SK-N-SH (cell line): ENCODE measurements around the gene KIRREL1. TPM values are rescaled to one million over a fixed set of nuclear protein-coding genes. Genes with fewer than 3 reads are reported as not detected.

Experiments
- CTCF ChIA-PET: fragments of 300-600, 350-600 bp; formaldehyde crosslinking; extraction: SDS; loops from one replicate; lab custom pipeline; 2021; lab: Yijun Ruan, JAX
- POLR2A ChIA-PET: fragments of 350-600 bp; sonication (Branson Sonifier 250); formaldehyde crosslinking; extraction: SDS; loops from one replicate; lab custom pipeline; 2020; ENCODE audit warnings: antibody characterized with exemption, inconsistent platforms; lab: Yijun Ruan, JAX
- DNase-seq: peaks from one replicate; pipeline ENCODE4 v3.0.0; 2012
- H2AFZ ChIP-seq: fragments of 200-600 bp; sonication (generic); 2 replicates; pipeline ENCODE4 v1.8.1; 2016; ENCODE audit warnings: antibody characterized with exemption, mild to moderate bottlenecking, low read depth
- H3F3A ChIP-seq: fragments of 200-600 bp; sonication (generic); replicated peaks from 2 replicates; pipeline ENCODE3; 2016; ENCODE audit warnings: antibody characterized with exemption, mild to moderate bottlenecking; ENCODE audit not compliant: insufficient read depth
- H3K27ac ChIP-seq, 2 experiments: fragments of 200-500 bp in 1 of 2; fragments of 200-600 bp in 1 of 2; sonication (Bioruptor generic) in 1 of 2; sonication (generic), shearing (Covaris generic) in 1 of 2; 2 replicates each; pipeline versions ENCODE4 v1.5.1 to v1.6.1; 2014 to 2016; ENCODE audit warnings: low read depth in 2 of 2, inconsistent platforms in 1 of 2, low read length in 1 of 2, mild to moderate bottlenecking in 1 of 2, mixed read lengths in 1 of 2
- H3K27me3 ChIP-seq: fragments of 200-600 bp; sonication (generic), shearing (Covaris generic); 2 replicates; pipeline ENCODE4 v1.6.1; 2016; ENCODE audit warnings: mixed run types; ENCODE audit not compliant: insufficient read depth
- H3K36me3 ChIP-seq, 2 experiments: fragments of 200-500 bp in 1 of 2; fragments of 200-600 bp in 1 of 2; sonication (Bioruptor generic) in 1 of 2; sonication (generic) in 1 of 2; replicated peaks in 1 of 2; 2 replicates each; pipeline versions ENCODE3 to v1.5.1; 2014 to 2016; ENCODE audit warnings: low read length in 1 of 2, mild to moderate bottlenecking in 1 of 2; ENCODE audit not compliant: insufficient read depth in 2 of 2, control insufficient read depth in 1 of 2
- H3K4me1 ChIP-seq, 2 experiments: fragments of 200-500 bp in 1 of 2; fragments of 200-600 bp in 1 of 2; sonication (Bioruptor generic) in 1 of 2; sonication (generic), shearing (Covaris generic) in 1 of 2; 2 replicates each; pipeline versions ENCODE4 v1.5.1 to v1.6.1; 2014 to 2016; ENCODE audit warnings: low read depth in 1 of 2, low read length in 1 of 2, mixed run types in 1 of 2; ENCODE audit not compliant: insufficient read depth in 2 of 2, control insufficient read depth in 1 of 2
- H3K4me2 ChIP-seq: fragments of 200-600 bp; sonication (generic), shearing (Covaris generic); 2 replicates; pipeline ENCODE4 v1.6.1; 2017; ENCODE audit warnings: mixed run types
- H3K4me3 ChIP-seq, 2 experiments: fragments of 200-500 bp in 1 of 2; fragments of 200-600 bp in 1 of 2; sonication (Bioruptor generic) in 1 of 2; sonication (generic), shearing (Covaris generic) in 1 of 2; 2 replicates each; pipeline versions ENCODE4 v1.5.1 to v1.8.1; 2014 to 2016; ENCODE audit warnings: low read depth in 2 of 2, inconsistent platforms in 1 of 2, low read length in 1 of 2, mild to moderate bottlenecking in 1 of 2, mixed read lengths in 1 of 2, moderate library complexity in 1 of 2
- H3K79me2 ChIP-seq: fragments of 200-600 bp; sonication (generic); 2 replicates; pipeline ENCODE4 v1.8.1; 2017; ENCODE audit warnings: mild to moderate bottlenecking; ENCODE audit not compliant: insufficient read depth
- H3K9ac ChIP-seq: fragments of 200-600 bp; sonication (generic); 2 replicates; pipeline ENCODE4 v1.6.1; 2017; ENCODE audit warnings: mixed run types
- H3K9me2 ChIP-seq: fragments of 200-600 bp; sonication (generic); 2 replicates; pipeline ENCODE4 v1.6.1; 2017; ENCODE audit warnings: mixed run types
- H3K9me3 ChIP-seq: fragments of 200-600 bp; sonication (generic); 2 replicates; pipeline ENCODE4 v1.6.1; 2017; ENCODE audit warnings: mixed run types, mild to moderate bottlenecking, moderate library complexity
- H4K20me1 ChIP-seq: fragments of 200-600 bp; sonication (generic); 2 replicates; pipeline ENCODE4 v1.6.1; 2017; ENCODE audit warnings: mild to moderate bottlenecking, mixed run types; ENCODE audit not compliant: insufficient read depth
- ELF1 ChIP-seq: IDR thresholded peaks from 2 replicates; pipeline ENCODE4 v1.4.0; 2012
- EZH2phosphoT487 ChIP-seq: fragments of 200-600 bp; sonication (generic); IDR thresholded peaks from 2 replicates; pipeline ENCODE4 v1.6.1; 2017; ENCODE audit warnings: low read depth, mixed run types, mild to moderate bottlenecking, antibody characterized with exemption, moderate library complexity, borderline replicate concordance
- FOSL2 ChIP-seq: IDR thresholded peaks from 2 replicates; pipeline ENCODE4 v1.4.0; 2012; ENCODE audit warnings: low read depth, mild to moderate bottlenecking, moderate library complexity, borderline replicate concordance
- FOXJ3 ChIP-seq: sonication (generic); formaldehyde crosslinking; IDR thresholded peaks from 2 replicates; pipeline ENCODE4 v1.5.1; 2020; ENCODE audit warnings: mild to moderate bottlenecking, missing genetic modification reagents
- GABPA ChIP-seq: IDR thresholded peaks from 2 replicates; pipeline ENCODE4 v1.4.0; 2012; ENCODE audit warnings: low read depth, mild to moderate bottlenecking
- IRF3 ChIP-seq: fragments of 150-350 bp; IDR thresholded peaks from 2 replicates; pipeline ENCODE4 v1.6.1; 2016; ENCODE audit warnings: mild to moderate bottlenecking, low read depth, low read length
- MEF2A ChIP-seq: IDR thresholded peaks from 2 replicates; pipeline ENCODE4 v1.4.0; 2012; ENCODE audit warnings: low read depth, borderline replicate concordance
- NFIC ChIP-seq: IDR thresholded peaks from 2 replicates; pipeline ENCODE4 v1.4.0; 2012; ENCODE audit warnings: borderline replicate concordance
- POLR2AphosphoS5 ChIP-seq: IDR thresholded peaks from 2 replicates; pipeline ENCODE4 v1.6.1; 2012; ENCODE audit warnings: low read depth, low read length
- RAD21 ChIP-seq: IDR thresholded peaks from 2 replicates; pipeline ENCODE4 v1.6.1; 2012; ENCODE audit warnings: mild to moderate bottlenecking, low read length
- RCOR1 ChIP-seq: fragments of 150-350 bp; IDR thresholded peaks from 2 replicates; pipeline ENCODE4 v1.6.1; 2017; ENCODE audit warnings: antibody characterized with exemption, low read length
- RFX5 ChIP-seq: IDR thresholded peaks from 2 replicates; pipeline ENCODE4 v1.6.1; 2012; ENCODE audit warnings: mild to moderate bottlenecking, improper control_type of control experiment, low read length
- RXRA ChIP-seq: IDR thresholded peaks from 2 replicates; pipeline ENCODE4 v1.4.0; 2012; ENCODE audit warnings: low read depth, mild to moderate bottlenecking, borderline replicate concordance
- SMC3 ChIP-seq: IDR thresholded peaks from 2 replicates; pipeline ENCODE4 v1.6.1; 2012; ENCODE audit warnings: low read depth, low read length, improper control_type of control experiment
- TCF12 ChIP-seq: IDR thresholded peaks from 2 replicates; pipeline ENCODE4 v1.4.0; 2012
- YY1 ChIP-seq: IDR thresholded peaks from 2 replicates; pipeline ENCODE4 v1.4.0; 2012; ENCODE audit warnings: low read depth, mild to moderate bottlenecking
- WGBS: methylation state at CpG from one replicate; pipeline ENCODE4 v1.1.6; 2017; ENCODE audit warnings: low lambda C conversion rate; 5-methylcytosine and 5-hydroxymethylcytosine counted together
- polyA plus RNA-seq, 3 experiments: library from polyadenylated mRNA; depleted of rRNA; stranded (reverse); fragments of >200 nt; gene quantifications; 2 replicates each; pipeline ENCODE4 v1.2.3, GENCODE V29; 2012
- TF ChIP-seq, protein P1 (sequence below): fragments of 150-350 bp; IDR thresholded peaks from 2 replicates; pipeline ENCODE4 v1.6.1; 2017; ENCODE audit warnings: antibody characterized with exemption, low read length, low read depth, borderline replicate concordance
- TF ChIP-seq, protein P2 (sequence below): IDR thresholded peaks from 2 replicates; pipeline ENCODE4; 2012
- TF ChIP-seq, protein P3 (sequence below): IDR thresholded peaks from 2 replicates; pipeline ENCODE4 v1.4.0; 2012; ENCODE audit warnings: low read depth, borderline replicate concordance
- TF ChIP-seq, protein P4 (sequence below): IDR thresholded peaks from 2 replicates; pipeline ENCODE4 v1.6.1; 2012; ENCODE audit warnings: mild to moderate bottlenecking, low read depth, low read length, moderate library complexity

The KIRREL1 gene
- polyA plus RNA-seq, 1 of the 3 experiments (the other 2 are of a cell fraction): 47.8 TPM

DNA sequence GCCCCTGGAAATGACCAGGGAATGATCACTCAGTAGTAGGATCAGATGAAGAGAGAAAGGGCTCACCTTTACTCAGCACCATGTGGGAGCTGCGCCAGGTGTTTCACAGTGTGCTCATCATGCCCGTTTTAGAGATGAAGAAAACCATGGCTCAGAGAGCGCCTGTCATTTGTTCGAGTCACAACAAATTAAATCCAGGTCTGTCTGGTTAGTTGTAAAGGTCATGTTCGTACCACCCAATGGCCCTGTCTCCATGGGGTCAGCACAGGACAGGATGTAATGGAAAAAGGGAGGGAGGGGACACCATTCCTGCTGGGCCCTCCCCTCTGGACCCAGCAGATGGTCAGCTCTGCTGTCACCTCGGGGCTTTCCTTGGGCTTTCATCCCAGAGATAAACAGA lies 15.2 kb downstream of the KIRREL1 start:
- 32% methylated on average over 6 of the region's 6 CpGs for WGBS
- no peak for DNase-seq
- Histone ChIP-seq H2AFZ (no peak overlapping the region), H3K4me1 (peaks cover 49 to 79% of the 10 kb centered on the region in 2 experiments), H3K27me3 (no peaks in the 10 kb centered on the region), H3F3A (peaks cover 34% of the 10 kb centered on the region), H3K36me3 (peaks cover 0 to 3% of the 10 kb centered on the region in 2 experiments), H3K4me2 (peak overlapping the region; percentile 79), H3K4me3 (no peak overlapping the region), H3K79me2 (peaks cover 91% of the 10 kb centered on the region), H3K27ac (peak overlapping the region; percentile 97 to 100), H3K9me3 (no peaks in the 10 kb centered on the region), H3K9ac (peak overlapping the region; percentile 93; the same call in 1 of the 2 replicates), H4K20me1 (no peaks in the 10 kb centered on the region), H3K9me2 (no peaks in the 10 kb centered on the region)
- TF ChIP-seq, protein P1, sequence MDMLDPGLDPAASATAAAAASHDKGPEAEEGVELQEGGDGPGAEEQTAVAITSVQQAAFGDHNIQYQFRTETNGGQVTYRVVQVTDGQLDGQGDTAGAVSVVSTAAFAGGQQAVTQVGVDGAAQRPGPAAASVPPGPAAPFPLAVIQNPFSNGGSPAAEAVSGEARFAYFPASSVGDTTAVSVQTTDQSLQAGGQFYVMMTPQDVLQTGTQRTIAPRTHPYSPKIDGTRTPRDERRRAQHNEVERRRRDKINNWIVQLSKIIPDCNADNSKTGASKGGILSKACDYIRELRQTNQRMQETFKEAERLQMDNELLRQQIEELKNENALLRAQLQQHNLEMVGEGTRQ: no peak
- TF ChIP-seq, protein P2, sequence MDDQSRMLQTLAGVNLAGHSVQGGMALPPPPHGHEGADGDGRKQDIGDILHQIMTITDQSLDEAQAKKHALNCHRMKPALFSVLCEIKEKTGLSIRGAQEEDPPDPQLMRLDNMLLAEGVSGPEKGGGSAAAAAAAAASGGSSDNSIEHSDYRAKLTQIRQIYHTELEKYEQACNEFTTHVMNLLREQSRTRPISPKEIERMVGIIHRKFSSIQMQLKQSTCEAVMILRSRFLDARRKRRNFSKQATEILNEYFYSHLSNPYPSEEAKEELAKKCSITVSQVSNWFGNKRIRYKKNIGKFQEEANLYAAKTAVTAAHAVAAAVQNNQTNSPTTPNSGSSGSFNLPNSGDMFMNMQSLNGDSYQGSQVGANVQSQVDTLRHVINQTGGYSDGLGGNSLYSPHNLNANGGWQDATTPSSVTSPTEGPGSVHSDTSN: peak; percentile 67
- TF ChIP-seq NFIC (peak; percentile 15; the same call in 1 of the 2 replicates), FOSL2 (peak; percentile 9; the same call in 1 of the 2 replicates), RAD21 (no peak), GABPA (no peak), RXRA (peak; percentile 26; the same call in 1 of the 2 replicates), RCOR1 (no peak), TCF12 (peak; percentile 73)
- ChIA-PET POLR2A (no interaction called here), CTCF (interaction anchor here (1.0 kb wide), 1 partner anchor 41 kb away, joined by 3 read pairs; no protein-coding TSS in a partner anchor)

DNA sequence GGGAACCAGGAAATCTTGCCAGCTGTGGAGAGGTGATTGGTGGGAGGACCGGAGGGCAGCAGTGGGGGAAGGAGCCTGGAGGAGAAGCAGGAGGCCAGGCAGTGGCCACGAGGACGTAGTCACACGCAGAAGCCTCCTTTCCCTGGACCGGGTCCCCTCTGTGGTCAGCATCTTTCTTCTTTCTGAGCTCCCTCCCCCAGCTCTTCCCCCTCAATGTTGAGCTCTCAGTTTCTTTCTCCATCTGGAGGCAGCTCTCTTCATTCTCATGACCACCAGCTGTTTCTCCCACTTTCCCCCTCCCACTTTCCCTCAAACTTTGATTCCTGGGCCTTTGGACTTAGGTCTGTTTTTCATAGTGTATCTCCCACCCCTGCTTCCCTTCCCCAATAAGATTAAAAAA lies 18.3 kb downstream of the KIRREL1 start:
- H2AFZ ChIP-seq: no peak overlapping the region
- TF ChIP-seq SMC3: no peak
- TF ChIP-seq, protein P3, sequence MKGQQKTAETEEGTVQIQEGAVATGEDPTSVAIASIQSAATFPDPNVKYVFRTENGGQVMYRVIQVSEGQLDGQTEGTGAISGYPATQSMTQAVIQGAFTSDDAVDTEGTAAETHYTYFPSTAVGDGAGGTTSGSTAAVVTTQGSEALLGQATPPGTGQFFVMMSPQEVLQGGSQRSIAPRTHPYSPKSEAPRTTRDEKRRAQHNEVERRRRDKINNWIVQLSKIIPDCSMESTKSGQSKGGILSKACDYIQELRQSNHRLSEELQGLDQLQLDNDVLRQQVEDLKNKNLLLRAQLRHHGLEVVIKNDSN: no peak
- TF ChIP-seq MEF2A: no peak
- no peak for TF ChIP-seq EZH2phosphoT487
- TF ChIP-seq IRF3: no peak
- TF ChIP-seq, protein P4, sequence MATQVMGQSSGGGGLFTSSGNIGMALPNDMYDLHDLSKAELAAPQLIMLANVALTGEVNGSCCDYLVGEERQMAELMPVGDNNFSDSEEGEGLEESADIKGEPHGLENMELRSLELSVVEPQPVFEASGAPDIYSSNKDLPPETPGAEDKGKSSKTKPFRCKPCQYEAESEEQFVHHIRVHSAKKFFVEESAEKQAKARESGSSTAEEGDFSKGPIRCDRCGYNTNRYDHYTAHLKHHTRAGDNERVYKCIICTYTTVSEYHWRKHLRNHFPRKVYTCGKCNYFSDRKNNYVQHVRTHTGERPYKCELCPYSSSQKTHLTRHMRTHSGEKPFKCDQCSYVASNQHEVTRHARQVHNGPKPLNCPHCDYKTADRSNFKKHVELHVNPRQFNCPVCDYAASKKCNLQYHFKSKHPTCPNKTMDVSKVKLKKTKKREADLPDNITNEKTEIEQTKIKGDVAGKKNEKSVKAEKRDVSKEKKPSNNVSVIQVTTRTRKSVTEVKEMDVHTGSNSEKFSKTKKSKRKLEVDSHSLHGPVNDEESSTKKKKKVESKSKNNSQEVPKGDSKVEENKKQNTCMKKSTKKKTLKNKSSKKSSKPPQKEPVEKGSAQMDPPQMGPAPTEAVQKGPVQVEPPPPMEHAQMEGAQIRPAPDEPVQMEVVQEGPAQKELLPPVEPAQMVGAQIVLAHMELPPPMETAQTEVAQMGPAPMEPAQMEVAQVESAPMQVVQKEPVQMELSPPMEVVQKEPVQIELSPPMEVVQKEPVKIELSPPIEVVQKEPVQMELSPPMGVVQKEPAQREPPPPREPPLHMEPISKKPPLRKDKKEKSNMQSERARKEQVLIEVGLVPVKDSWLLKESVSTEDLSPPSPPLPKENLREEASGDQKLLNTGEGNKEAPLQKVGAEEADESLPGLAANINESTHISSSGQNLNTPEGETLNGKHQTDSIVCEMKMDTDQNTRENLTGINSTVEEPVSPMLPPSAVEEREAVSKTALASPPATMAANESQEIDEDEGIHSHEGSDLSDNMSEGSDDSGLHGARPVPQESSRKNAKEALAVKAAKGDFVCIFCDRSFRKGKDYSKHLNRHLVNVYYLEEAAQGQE: no peak
- TF ChIP-seq FOSL2: no peak
- no peak for TF ChIP-seq FOXJ3 (CRISPR knock-in tag)
- TF ChIP-seq RXRA: no peak
- no peak for TF ChIP-seq ELF1
- no peak for TF ChIP-seq YY1
- no peak for TF ChIP-seq NFIC
- no peak for TF ChIP-seq POLR2AphosphoS5
- no peak for TF ChIP-seq RFX5
- no peak for TF ChIP-seq TCF12
- H3K4me3 ChIP-seq: no peak overlapping the region
- H3K36me3 ChIP-seq: peaks cover 0 to 4% of the 10 kb centered on the region in 2 experiments
- 15% methylated on average over 5 of the region's 5 CpGs for WGBS
- H4K20me1 ChIP-seq: no peaks in the 10 kb centered on the region
- peaks cover 32% of the 10 kb centered on the region for H3F3A ChIP-seq
- no peaks in the 10 kb centered on the region for H3K9me2 ChIP-seq
- peak overlapping the region; percentile 93 for H3K9ac ChIP-seq
- H3K79me2 ChIP-seq: peaks cover 91% of the 10 kb centered on the region
- peaks cover 56 to 77% of the 10 kb centered on the region in 2 experiments for H3K4me1 ChIP-seq
- no peak for DNase-seq
- no peaks in the 10 kb centered on the region for H3K9me3 ChIP-seq
- CTCF ChIA-PET: interaction anchor here (0.8 kb wide), 1 partner anchor 19 kb away, joined by 3 read pairs; no protein-coding TSS in a partner anchor
- POLR2A ChIA-PET: no interaction called here
- peak overlapping the region; percentile 97 to 100 for H3K27ac ChIP-seq
- H3K27me3 ChIP-seq: no peaks in the 10 kb centered on the region
- peak overlapping the region; percentile 79 for H3K4me2 ChIP-seq
